ENCODE data around the gene FOLR2.
"Not testable (repeated sequence)": the region's sequence is repeated elsewhere in the genome, so short reads cannot be mapped to it uniquely, and the experiment has no call there.

Gene FOLR2

GRCh38 chr11:72240461-72241290, 24.1 kb downstream of the FOLR2 start:
- DNase-seq (ENCODE audit: low spot score), result no peak

- no peak for DNase-seq (ENCODE audit: low spot score)
Observed at GRCh38 chr11:72241291-72241781, 24.7 kb downstream of the FOLR2 start.

GRCh38 chr11:72242141-72242540, 25.5 kb downstream of the FOLR2 start:
- DNase-seq (ENCODE audit: low spot score), result no peak

- DNase-seq (ENCODE audit: low spot score), result no peak
Observed at GRCh38 chr11:72243173-72244059, 26.8 kb downstream of the FOLR2 start.

GRCh38 chr11:72244060-72244360, 27.4 kb downstream of the FOLR2 start, which contains the start of gene PHOX2A:
Gene PHOX2A, minus strand, starts transcription at chr11:72244176. Its CDS starts 172 bp downstream, at chr11:72244004.
- no peak for DNase-seq (ENCODE audit: low spot score)

GRCh38 chr11:72244361-72245262, 28.0 kb downstream of the FOLR2 start:
- no peak for DNase-seq (ENCODE audit: low spot score)

- DNase-seq (ENCODE audit: low spot score), result no peak
Observed at GRCh38 chr11:72245263-72245816, 28.7 kb downstream of the FOLR2 start.

- DNase-seq (ENCODE audit: low spot score), result no peak
Observed at GRCh38 chr11:72247584-72247983, 31.0 kb downstream of the FOLR2 start.

GRCh38 chr11:72249961-72250360, 33.4 kb downstream of the FOLR2 start:
- no peak for DNase-seq (ENCODE audit: low spot score)

GRCh38 chr11:72250661-72251464, 34.3 kb downstream of the FOLR2 start:
- no peak for DNase-seq (ENCODE audit: low spot score)

- DNase-seq (ENCODE audit: low spot score), result no peak
Observed at GRCh38 chr11:72251614-72252013, 35.0 kb downstream of the FOLR2 start.

GRCh38 chr11:72253392-72253791, 36.8 kb downstream of the FOLR2 start:
- no peak for DNase-seq (ENCODE audit: low spot score)

- DNase-seq (ENCODE audit: low spot score), result no peak
Observed at GRCh38 chr11:72254299-72254993, 37.9 kb downstream of the FOLR2 start.

GRCh38 chr11:72257570-72257969, 41.0 kb downstream of the FOLR2 start:
- DNase-seq (ENCODE audit: low spot score), result no peak

- no peak for DNase-seq (ENCODE audit: low spot score)
Observed at GRCh38 chr11:72259490-72259889, 42.9 kb downstream of the FOLR2 start.

GRCh38 chr11:72260574-72260973, 44.0 kb downstream of the FOLR2 start:
- DNase-seq (ENCODE audit: low spot score), result no peak

- DNase-seq (ENCODE audit: low spot score), result no peak
Observed at GRCh38 chr11:72263361-72263760, 46.8 kb downstream of the FOLR2 start.

- DNase-seq (ENCODE audit: low spot score), result no peak
Observed at GRCh38 chr11:72265951-72266350, 49.4 kb downstream of the FOLR2 start.

GRCh38 chr11:72266960-72267359, 50.4 kb downstream of the FOLR2 start:
- DNase-seq (ENCODE audit: low spot score), result not testable (repeated sequence)
